Stromal cell of bone marrow (primary cell): ENCODE data around the gene ZSWIM6.
"Not testable (repeated sequence)": the region's sequence is repeated elsewhere in the genome, so short reads cannot be mapped to it uniquely, and the experiment has no call there.

Source experiments
- DNase-seq: peaks from one replicate; pipeline ENCODE4 v3.0.0-alpha.2; 2012; ENCODE audit warnings: low read depth

ZSWIM6 gene

DNA sequence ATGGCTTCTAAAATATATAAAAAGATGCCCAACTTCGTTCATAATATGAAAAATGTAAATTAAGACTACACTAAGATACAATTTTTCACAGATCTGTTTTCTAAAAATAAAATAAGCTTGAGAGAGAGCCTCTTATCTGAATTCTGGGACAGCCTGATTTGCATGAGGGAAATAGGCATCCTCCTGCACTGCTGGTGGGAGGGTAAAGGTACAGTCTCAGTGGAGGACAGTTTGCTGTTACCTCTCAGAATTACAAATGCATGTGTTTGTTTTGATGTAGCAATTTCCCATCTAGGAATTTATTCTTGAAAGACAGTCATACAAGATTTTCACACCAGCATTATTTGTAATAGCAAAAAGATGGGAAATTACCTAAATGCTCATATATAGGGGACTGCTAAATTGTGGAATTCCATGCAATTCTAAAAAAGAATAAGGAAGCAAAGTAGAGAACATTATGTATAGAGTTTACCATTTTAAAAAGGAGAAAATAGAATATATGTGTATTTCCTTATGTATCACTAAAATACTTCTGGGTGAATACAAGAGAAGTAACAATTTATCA is 75.7 kb downstream of the ZSWIM6 start:
- no peak for DNase-seq

DNA sequence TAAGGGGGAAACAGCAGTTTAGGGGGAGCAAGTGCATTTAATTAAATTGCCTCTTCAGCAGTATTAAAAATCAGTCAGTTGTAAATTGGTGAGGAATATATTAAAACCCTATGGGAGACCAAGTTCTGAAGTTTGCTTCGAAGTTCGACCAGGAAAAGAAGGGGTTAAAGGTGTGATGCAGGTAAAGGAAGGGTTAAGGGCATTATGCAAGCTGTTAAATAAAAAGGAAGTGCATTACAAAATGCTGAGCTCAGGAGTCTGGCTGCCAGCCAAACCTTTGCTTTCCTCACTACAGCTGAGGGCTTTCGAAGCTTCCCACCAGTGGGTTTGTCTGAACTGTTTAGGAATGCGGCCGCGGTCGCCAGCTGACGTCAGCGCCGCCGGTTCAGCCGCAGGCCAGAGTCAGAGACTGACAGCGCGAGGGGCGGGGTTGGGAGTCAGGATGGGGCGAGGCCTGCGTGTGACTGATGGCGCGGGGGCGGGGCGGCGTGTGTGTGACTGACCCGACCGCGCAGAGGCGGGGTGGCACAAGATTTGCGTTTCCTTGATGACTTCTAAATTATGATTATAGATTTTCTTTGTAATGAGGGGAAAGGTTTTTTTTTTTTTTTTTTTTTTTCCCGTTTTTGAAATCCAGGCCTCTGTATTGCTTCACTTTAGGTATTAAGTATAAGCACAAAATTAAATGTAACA is 76.6 kb downstream of the ZSWIM6 start:
- DNase-seq: peak; percentile 99

DNA sequence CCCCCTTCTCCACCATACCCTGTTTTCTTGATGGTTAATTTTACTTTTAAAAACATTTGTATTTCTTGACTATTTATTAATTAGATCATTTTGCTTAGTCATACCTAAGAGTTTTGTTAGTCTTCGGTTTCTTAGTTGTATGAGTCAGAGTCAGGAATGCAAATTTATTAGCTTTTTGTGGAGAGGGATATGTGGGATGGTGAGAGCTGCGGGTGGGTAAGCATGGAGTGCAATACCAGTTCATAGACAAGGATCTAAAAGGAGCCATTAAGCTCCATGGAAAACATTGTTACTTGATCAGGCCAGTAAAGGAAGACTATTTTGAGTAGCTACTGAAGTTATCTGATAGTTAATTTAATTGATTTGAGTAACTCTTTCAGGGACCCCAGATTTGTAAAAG is 77.5 kb downstream of the ZSWIM6 start:
- DNase-seq: peak; percentile 79

DNA sequence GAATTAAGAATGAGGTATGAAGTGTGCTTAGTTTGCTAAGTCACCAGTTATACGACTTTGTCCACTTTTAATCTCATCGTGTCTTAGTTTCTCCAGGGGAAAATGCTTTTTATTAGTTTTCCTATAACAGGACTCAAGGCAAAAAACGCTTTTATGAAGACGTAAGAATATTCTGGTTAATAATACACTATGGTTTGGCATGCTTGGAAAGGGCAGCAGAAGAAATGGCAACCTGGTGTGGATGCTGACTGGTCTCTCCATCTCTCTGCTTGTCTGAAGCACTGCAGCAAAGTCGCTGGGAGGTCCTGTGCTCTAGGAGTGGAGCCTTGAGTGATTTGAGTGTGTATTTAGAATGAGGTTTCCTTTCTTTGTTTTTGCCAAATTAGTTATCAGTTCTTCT is 78.8 kb downstream of the ZSWIM6 start:
- no peak for DNase-seq

DNA sequence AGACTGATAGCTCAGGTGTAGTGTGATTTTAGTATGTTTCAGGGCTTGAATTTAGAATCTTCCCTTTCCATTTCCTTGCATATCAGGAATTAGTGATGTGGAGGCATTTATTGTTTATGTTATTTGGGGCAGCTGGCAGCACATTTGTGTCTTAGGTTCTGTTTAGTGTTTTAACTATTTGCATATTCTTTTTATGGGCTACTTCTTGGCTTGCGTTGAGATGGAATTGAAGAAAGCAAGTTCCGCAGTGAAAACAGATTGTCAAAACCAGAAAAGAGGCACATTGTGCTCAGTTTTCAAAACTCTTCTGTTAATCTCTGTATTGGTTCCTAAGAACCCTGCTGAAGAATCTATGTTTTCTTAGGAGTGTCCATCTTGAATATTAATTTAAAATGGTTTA is 80.3 kb downstream of the ZSWIM6 start:
- no peak for DNase-seq

DNA sequence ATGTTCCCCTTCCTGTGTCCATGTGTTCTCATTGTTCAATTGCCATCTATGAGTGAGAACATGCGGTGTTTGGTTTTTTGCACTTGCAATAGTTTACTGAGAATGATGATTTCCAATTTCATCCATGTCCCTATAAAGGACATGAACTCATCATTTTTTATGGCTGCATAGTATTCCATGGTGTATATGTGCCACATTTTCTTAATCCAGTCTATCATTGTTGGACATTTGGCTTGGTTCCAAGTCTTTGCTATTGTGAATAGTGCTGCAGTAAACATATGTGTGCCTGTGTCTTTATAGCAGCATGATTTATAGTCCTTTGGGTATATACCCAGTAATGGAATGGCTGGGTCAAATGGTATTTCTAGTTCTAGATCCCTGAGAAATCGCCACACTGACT is 81.1 kb downstream of the ZSWIM6 start:
- not testable (repeated sequence) for DNase-seq

DNA sequence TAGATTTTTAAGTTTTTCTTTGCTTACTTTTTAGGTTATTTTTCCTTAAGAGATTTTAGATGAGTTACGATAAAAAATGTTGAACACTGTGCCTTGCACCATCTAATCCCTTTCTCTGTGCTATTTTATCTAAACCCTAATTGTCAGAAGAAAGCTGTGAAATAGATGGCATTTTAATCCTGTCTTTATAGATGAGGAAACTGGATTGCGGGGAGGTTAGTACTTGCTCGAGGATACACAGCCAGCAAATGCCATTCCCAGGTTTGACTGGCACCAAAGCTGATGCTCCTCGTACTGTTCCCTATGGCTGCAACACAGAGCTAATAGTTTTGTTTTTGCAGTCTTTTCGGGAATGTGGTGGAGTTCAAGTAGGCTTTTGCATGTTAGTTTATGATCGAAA is 82.7 kb downstream of the ZSWIM6 start:
- DNase-seq: no peak

DNA sequence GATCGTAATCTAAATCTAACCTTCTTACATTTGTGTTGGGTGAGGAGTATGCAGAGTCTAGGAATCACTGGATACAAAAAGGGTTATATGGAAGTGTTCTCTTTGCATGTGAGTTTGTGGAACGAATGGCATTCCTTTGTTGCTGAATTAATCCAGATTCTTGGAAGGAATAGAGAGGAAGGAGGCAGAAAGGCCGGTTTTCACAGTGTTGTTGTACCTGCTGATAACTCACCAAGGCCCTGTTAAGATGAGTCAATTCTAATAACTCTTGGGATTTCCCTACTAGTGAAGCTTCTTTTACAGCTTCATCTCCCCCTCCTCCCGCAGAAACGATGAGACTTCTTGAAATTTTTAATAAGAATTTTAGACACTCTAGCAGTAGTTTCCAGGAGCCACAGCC is 84.0 kb downstream of the ZSWIM6 start:
- no peak for DNase-seq

DNA sequence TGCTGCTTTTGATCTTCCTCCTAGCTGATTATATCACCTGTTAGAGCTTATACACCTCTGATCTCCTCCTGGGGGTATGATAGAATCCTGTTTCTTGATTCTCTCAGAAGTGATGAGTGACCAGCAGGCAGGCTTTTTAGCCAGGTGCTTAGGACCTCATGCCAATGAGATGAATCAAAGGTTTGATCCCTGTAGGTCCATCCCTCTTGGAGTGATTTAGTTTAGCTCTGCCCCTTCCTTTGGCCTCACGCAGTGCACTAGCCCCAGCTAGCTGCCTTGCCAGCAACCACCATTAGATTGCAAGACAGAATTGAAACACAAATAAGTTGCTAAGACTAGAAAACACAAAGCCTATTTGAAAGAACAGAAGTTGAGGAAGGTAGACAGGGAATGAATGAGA is 84.4 kb downstream of the ZSWIM6 start:
- no peak for DNase-seq

DNA sequence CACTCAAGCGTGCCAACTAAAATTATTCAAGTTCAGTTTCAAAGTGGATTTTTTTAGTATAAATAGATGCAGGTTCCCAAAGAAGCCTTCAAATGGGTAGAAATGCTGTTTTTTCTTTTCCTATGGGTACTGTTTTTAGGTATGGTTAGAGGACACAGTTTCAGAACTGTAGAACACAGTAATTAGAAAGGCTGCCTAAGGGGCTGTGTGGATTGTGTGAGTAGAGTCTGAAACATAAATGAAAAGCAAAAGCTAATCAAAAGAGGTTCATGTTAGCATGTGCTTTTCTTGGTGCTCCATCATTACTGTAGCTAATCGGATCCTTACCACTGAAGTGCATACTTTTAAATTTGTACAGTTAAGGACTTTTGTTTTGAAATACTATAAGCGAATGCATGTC is 85.3 kb downstream of the ZSWIM6 start:
- DNase-seq: no peak

DNA sequence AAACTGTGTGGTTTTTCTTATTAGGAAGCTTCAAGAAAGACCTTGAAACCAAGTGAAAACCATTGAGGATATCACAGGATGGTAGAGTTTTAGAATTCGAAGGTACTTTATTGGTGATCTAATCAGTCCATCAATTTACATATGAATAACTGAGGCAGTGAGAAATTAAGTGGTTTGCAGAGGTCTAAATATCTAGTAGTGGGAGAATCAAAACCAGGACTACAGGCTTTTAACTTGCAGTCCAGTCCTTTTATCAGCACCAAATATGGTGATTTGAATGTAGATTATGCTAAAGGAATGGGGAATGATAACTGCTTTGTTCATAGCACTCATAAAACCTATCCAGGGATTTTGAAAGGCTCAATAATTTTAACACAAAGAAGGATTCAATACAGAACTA is 85.8 kb downstream of the ZSWIM6 start:
- no peak for DNase-seq

DNA sequence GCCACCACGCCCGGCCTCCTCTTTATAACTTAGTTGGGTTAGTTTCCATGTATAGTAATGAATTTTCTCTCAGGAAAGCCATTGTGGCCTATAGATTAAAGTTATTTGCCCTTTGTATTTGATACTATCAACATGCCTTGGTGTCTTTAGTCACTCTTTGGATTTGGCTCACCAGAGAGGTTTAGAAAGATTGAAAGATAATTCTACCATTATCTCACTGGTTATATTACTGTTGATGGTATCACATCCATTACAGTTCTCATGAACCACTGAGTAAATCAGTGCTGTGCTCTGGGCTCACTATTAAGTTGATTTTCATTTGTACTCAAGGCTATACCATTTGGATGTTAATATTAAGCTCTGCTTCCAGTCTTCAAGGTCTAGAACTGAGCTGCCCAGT is 87.0 kb downstream of the ZSWIM6 start:
- DNase-seq: no peak

DNA sequence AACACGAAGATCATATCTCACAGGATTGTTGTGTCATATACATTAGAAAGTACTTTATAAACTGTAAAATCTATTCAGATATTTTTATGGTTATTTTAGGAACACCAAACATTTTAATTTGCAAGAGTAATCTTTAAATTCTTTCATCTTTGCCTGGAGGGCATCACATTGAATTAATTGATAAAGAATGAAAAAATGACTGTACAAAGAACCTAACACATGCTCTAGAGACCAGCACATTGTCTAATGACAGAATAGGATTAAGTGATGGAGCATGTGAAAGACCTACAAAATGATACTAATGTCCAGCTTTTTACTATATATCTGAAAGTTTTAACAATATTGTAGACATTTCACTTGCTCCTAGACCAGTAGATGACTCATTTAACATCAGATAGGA is 88.0 kb downstream of the ZSWIM6 start:
- DNase-seq: no peak

DNA sequence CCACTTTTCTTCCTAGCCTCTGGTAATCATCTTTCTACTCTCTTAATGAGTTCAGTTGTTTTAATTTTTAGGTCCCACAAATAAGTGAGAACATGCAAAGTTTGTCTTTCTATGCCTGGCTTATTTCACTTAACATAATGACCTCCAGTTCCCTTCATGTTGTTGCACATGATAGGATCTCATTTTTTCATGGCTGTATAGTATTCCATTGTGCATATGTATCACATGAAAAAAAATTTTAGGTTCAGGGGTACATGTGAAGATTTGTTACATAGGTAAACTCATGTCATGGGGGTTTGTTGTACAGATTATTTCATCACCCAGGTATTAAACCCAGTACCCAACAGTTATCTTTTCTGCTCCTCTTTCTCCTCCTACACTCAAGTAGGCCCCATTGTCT is 89.2 kb downstream of the ZSWIM6 start:
- DNase-seq: not testable (repeated sequence)

DNA sequence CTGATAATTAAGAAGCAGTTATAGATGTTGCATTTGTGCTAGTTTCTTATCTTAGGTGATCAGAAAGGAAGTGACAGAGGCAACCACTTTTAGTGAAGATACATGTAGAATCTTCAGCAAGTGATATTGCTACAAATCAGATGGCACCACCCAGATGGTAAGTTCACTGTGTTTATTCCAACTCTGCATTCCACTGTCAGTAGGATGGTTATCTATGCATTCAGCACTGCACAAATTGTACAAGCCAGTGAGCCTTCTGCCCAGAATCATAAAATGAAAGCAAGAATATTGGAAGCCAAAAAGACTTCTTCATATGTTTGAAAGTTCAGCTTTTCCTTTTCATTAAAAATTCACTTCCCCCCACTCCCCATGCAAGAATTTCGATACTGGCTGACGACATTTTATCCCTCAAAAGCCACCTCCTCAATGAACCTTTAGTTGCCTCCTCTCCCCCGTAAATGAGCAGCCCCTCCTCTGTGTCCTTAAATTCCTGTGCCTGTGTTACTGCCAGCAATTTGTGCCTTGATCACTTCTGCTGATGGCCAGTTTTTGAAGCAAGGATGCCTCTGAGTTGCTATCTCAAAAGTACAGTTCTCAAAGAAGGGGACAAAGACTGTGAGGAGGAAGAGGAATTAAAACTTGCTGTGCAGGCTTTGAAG is 91.6 kb downstream of the ZSWIM6 start:
- DNase-seq: no peak

DNA sequence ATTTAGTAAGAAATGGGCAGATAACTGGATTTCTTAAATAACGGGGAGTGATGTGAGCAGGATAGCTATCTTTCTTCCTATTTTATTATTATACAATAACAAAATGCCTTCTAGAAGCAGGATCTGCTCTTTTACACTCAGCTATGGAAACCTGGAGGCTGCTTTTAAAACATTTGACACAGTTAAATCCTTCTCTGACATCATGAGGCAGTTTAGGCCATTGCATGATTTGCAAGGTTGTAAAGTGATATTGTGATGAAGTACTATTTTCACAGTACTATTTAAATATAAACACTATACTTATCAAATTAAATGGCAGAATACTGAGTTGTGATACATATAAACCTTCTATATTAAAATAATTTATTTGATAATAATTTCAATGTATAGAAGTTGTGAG is 93.9 kb downstream of the ZSWIM6 start:
- no peak for DNase-seq

DNA sequence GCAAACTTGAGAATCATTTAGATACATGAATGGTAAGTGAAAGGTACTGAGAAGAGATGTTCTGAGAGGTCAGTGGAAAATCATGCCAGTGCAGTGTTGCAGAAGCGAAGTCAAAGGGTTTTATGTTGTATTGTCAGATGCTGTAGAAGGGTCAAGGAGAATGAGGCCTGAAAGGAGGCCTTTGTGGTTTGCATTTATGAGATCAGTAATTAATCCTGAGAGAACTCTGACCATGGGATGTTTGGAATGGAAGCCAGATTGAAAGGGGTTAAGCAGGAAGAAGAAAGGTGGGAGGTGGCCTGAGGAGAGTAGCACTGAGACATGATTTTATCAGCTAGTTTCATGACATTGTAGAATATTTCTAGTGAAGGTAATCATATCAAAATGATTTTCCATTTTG is 97.8 kb downstream of the ZSWIM6 start:
- no peak for DNase-seq

DNA sequence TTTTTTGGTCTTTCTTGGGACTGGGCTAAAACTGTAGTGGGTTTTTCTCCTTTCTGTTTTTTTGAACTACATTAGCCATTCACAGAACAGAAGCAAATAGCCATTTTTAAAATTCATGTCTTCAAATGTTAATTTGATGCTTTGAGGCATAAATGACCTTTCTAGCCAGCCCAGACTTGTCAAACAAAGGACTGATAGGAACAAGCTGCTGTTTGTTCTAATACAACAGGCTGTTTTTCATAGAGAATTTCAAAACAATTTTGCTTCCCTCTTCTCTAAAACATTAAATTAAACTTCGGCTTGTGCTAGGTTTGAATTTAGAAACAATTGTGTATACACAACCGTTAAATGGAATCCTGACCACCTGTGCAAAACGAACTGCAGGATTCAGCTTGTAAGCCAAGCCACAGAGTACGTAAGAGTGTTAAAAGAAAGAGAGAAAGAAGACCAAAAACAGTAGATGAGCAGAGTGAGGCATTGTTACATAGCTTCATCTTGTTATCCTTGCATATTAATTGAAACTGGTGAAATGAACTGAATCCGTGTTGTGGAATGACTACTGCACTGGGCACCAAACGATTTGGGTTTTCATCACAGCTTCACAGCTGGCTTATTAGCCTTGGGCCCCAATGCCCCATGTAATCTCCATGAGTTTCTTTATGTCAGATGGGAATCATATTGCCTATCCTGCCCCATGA is 100.0 kb downstream of the ZSWIM6 start:
- DNase-seq: no peak

DNA sequence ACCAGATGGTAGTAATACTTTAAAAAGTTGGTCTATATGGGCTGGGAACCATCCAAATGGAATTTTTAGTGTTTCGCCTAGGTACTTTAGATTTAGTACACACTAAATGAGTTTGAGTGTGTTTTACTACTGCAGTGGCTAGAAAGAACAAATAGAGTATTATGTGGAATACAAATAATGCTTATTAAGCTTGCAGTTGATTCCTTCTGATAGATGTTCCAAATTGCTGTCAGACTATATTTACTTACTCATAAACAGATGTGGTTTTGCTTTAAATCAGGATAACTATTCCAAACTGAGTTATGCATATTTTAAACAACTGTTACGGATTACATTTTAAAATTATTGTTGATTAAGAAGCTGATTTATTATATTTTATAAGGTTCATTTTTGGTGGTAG is 103.3 kb downstream of the ZSWIM6 start:
- no peak for DNase-seq

DNA sequence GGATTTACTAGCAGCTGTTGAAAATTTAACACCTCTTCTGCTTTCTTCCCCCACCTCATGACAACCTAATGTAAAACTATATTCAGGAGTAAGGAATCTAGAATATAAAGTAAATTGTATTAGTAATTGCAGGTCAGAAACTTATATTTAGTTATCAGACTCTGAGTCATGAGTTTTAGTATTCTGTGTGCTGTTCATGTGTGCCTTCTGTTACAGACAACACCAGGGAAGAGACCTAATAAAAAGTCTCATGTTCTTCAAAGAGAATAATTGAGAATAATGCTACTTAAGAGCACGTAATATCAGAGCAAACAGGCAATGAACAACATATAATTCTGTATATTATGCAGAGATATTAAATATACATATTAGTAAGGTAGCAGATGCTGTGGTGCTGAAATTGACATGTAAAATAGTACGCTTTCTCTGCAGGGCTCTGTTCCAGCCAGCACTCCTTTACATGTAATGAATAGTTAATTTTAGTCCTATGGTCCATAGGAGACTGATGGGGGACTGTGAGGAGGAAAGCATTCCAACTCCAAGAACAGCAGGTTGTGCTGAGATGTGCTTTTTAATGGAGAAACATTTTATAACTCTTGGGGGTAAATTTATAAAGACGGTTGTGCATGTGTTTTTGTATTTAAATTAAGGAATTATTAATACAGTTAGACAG is 106.4 kb downstream of the ZSWIM6 start:
- DNase-seq: no peak

DNA sequence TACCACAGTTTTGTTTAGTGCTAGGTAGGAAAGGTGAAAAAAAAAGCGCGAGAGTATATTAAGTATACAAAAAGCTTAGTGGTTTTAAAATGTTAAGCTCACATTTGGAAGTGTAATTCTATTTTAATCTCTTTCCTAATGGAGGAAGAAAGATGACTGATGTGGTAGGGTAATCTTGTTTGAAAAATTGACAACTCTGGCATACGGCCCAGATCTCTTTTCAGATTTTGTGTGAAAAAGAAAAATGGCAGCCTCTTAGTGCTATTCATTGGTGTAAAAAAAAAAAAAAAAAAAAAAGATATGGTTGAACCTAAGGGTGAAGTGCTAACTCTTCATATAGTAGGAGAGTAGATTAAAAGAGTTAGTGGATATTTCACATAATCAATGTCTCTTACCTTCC is 108.0 kb downstream of the ZSWIM6 start:
- DNase-seq: no peak

DNA sequence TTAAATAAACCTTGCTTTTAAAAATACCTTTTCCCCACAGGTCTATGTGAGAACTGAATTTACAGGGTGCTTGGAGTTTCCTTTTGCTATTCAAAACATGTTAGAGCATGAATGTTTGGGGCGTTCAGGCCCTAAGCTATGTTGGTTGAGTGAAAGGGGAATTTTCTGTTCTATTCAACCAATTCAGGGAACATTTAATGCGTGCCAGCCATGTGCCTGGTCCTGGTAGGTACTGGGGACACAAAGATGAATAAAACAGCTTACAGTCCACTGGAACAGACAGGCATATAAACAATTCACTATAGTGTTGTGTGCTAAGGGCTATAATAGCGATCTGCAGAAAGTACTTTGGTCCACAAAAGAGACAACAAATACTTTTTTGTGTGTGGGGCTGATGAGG is 108.5 kb downstream of the ZSWIM6 start:
- DNase-seq: no peak

DNA sequence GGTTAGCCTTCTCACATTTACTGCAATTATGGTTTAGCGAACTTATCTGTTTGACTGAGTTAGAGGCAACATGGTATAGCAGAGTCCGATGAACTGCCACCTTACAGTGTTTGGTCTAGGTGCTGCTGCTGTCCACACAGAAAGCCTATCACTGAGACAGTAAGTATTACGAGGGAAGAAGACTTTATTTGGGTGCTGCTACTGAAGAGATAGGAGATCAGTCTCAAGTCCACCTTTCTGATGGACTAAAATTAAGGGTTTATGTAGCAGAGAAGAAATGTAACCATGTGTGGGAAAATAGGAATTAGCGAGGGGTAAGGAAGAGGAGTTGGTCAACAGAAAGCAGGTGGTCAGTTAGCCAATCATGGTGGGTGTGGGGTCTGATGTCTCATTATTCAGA is 109.7 kb downstream of the ZSWIM6 start:
- no peak for DNase-seq
